CD4-positive, alpha-beta T cell treated with Interleukin-17A for 1 hour (primary cell): ENCODE measurements around the gene C1orf94.

Source experiments
- DNase-seq: peaks from one replicate; pipeline ENCODE4 v3.0.0-alpha.2; 2020

C1orf94 gene, protein sequence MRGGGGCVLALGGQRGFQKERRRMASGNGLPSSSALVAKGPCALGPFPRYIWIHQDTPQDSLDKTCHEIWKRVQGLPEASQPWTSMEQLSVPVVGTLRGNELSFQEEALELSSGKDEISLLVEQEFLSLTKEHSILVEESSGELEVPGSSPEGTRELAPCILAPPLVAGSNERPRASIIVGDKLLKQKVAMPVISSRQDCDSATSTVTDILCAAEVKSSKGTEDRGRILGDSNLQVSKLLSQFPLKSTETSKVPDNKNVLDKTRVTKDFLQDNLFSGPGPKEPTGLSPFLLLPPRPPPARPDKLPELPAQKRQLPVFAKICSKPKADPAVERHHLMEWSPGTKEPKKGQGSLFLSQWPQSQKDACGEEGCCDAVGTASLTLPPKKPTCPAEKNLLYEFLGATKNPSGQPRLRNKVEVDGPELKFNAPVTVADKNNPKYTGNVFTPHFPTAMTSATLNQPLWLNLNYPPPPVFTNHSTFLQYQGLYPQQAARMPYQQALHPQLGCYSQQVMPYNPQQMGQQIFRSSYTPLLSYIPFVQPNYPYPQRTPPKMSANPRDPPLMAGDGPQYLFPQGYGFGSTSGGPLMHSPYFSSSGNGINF

DNA sequence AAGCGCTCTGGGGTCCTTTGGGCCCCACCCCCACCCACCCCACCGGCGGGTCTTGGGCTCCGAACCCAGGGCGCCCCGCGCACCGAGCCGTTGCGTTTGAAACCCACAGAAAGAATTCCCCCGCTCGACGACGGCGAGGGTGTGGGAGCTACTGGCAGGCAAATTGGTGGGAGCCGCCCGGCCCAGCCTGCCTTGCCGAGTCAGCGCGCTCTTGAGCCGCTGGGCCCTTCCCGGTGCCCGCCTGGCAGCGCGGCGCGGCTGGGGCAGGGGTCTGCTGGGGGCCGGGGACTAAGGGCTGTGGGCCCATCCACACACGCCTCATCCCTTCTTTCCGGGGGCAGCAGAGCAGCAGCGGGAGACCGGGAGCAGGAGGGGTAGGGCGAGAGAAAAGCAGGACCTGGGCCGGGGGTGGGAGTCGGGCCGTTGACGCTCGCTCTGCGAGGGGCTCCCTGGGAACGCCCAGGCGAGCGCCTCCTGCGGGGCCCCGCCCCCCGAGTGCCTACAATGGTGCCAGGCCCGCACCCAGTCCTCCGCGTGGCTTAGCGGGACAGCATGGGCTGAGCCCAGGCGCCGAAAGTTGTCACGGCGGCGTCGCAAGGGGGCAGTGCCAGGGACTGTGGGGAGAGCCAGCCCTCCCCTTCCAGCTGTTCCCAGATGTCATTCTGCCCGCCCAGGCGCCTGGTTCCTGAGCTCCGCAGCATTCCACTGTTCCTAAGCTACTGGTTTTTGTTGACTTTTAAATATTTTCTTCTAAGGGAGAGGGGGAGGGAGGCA, at the start of gene C1orf94:
Gene C1orf94 (plus strand): TSS at position 78 of the 774 bp plus-strand sequence. CDS start 883 bp downstream, outside the sequence.
- no peak for DNase-seq

DNA sequence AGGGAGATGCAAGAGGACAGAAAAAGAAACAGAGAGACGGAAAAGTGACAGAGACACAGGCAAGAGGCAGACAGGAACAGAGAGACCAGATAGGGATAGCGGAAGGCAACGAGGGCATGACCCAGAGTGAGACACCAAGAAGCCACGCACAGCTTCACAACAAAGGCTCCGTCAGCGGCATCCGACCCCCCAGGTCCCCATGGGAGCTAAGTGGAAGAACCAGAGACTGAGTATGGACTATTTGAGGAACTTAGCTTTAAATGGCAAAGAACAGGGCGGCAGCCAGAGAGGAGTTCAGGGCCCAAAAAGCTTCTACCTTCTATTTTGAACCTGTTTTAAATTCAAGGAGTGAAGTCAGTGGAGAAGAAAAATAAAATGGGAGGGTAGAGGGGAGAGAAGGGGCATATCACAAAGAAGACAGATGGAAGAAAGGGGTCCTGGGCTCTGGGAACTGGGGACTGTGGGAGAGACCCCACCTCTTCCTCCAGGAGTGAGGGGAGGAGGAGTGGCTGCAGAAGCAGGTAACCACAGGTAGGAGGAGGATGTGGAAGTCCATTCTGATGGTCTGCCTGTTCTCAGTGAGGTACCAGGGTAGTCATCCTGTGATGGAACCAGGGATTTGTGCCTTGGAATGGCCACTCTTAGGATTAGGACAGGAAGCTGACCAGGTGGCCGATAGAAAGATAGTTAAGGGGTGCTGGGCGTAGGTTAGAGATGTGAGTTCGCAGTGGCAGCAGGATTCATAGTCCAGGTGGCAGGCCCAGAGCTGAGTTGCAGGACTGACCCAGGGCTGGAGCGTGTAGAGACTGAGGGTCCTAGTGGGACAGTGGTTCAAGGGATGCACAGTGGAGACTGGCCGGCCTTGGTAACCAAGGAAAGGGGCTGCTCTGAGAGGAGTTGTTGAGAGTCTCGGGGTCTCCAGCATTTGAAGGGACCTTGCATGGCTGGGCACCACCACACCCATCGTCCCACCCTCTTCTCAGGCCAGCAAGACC, 49.4 kb upstream of the C1orf94 start:
- no peak for DNase-seq

DNA sequence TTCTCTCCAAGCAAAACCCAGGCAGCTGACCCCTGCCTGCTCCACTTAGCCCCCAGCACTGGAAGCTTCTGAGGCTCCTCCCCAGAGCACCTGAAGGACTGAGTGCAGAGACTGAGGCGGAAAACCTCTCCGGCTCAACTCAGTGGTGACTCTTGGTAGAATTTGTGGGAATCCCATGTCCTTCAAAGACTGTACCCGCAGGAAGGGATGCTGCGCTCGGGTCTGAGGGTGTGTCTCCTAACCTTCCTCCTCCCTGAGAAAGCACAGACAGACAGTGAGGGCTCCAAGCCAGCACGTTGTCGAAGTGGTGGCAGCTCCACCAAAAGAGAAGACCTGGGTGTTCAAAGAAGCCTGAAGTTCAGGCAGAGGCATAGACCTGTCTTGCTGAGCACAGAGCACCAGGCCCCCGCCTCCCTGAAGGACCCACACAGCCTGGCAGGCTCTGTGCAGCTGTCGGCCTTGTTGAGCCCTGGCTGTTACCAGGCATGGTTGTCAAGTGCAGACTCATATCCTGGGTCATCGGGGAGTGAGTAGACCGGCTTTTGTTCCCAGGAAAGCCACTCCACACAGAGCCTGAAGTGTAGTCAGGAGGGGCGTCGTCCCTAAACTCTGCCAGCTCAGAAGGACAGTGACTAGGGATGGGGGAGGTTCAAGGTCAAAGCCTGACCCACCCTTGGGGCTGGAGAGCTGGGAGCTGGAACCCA, 48.4 kb upstream of the C1orf94 start:
- DNase-seq: no peak

DNA sequence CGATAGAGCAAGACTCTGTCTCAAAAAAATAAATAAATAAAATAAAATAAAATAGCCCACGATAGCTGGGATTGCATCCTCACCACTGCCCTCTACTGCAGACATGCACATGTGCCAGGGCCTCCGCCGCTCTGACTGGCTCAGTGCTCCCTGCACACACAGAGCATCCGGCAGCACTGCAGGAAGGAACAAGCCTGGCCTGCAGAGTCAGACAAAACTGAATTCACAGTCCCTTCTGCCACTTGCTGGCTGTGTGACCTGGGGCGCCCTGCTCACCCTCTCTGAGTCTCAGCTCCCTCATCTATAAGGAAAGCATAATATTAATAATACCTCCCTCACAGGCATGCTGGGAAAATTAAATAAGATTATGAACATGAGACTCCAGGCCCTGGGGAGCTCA, 47.1 kb upstream of the C1orf94 start:
- DNase-seq: no peak

DNA sequence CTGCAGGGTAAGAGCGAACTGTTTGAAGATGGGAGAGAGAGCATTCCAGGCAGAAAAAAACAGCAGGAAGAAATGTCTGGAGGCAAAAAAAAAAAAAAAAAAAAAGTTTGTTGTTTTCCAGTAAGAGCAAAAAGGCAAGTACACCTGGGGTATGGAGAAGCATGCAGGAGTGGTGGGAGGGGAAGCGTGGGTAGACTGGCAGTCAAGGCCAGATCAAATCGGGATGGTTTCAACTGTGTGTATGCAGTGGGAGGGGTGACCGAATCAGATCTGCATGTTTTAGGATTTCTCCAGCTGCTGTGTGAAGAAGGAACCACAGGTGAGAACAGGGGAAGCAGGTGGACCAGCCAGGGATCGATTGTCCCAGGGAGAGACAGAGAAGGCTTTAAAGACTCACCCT, 46.4 kb upstream of the C1orf94 start:
- no peak for DNase-seq

DNA sequence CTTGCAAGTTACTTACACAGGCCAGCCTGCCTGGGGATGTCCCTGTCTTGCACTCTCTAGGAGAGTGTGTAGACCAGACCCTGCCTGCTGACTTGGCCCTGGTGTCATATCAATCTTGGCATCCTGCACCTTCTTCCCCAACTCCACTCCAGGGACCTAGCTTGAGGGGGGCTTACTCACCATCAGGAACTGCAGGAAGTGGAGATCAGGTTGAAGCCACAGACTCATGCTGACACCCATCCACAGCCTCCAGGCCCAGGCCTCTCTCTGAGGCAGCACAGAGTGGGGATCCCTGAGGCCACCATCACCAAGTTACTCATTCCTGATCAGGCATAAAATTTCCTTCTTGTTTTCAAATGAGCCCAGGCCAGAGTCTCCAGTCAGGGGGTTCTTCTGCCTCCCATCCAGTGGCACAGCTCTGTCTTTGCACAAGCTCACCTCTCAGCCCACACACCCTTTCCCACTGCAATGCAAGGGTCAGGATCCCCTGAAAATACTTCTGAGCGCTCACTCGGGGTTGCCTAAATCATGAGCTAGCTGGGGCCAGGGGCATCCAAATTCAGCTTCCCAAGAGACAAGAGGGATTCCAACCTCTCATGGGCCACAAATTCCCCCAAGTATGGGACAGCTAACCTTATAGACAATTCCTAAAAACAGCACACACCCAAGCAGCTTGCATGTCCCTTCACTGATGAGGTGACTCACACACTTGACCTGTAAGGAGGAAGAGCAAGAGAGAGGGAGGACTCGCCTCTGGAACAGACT, 45.1 kb upstream of the C1orf94 start:
- no peak for DNase-seq

DNA sequence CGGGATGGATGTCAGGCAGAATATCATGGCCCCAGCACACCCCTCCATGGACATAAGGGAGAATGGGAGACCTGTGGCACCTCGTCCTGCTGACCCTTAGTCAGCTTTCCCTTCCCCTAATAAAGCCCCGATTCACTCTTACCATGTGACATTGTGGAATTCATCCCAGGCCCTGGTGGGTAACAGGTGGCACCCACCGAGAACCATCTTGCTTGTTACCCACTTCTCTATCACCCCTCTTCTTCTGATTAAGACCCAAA, 44.6 kb upstream of the C1orf94 start:
- DNase-seq: no peak

DNA sequence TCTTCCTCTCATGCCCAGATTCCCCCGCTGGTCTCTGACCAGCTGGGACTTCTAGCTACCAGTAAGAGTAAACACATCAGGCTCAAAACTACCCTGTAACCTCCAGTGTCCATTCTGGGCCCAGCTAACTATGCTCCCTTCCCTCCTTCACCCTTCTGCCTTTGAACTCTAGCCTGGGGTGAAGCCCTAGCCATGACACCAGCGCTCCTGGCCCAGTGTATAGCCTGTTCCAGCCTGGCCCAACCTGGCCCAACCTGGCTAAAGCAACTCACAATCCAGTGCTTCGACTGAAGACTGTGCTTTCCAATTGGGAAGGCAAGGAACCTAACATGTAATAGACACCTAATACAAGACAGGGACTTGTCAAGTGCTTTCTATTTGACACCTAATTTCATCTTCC, 39.3 kb upstream of the C1orf94 start:
- no peak for DNase-seq

DNA sequence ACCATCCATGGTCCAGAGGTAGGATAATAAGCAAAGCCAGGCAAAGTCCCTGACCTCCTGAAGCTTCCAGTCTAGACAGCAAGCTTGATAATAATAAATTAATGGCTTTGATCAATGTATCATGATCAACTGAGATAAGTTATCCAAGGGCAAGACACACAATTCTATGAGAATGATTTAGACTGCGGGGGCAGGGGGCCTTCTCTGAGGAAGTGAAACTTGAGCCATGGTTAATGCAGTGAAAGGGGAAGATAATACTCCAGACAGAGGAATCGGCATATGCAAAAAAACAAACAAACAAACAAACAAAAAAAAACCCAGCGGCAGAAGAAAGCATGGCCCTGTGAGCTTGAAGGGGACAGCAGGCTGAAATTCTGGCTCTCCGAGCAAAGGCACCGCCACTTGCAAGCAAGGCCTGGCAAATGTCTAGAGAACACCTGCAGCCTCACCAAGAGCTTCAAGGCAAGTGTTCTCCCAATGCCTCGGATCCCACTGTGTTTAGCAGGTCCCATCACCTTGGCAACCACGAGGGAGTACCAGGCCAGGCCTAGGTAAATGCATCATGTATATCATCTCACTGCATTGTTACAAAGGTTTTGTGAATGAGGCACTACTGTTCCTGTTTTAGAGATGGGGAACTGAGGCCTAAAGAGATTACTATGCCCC, 36.6 kb upstream of the C1orf94 start:
- DNase-seq: no peak

DNA sequence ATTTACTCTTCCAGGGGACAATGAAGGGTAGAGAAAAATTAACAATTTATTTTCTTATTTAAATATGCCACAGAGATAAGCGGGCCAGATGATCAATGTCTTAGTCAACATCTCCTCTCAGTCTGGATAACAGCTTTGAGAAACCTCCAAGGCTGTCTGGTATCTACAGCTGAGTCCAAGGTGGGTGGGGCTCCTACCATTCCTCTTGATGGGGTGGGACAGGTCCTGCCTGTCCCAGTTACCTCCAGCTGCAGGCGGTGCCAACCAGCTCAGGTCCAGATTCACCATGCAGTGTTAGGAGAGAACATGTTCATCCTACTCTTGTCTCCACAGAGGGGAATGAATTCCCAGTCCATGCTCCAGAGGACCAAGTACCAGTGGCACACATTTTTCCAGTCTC, 32.7 kb upstream of the C1orf94 start:
- DNase-seq: no peak

DNA sequence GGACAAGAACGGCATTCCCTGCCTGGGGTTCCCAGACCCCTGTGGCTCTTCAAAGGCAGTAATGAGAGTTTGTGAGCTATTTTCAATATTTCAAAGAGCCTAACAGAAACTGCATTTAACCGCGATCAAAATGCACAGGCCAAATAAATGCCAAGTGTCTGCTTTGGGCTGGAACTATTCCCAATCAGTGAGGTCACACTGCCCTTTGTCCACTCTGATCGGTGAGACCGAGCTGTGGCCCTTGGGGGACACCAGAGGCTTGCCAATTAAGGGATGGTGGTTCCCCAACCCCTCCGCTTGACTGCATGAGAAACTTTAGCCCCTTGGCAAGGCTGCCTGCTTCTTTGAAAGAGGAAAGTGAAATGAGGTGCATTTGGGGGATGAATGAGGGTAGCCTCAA, 31.9 kb upstream of the C1orf94 start:
- no peak for DNase-seq

DNA sequence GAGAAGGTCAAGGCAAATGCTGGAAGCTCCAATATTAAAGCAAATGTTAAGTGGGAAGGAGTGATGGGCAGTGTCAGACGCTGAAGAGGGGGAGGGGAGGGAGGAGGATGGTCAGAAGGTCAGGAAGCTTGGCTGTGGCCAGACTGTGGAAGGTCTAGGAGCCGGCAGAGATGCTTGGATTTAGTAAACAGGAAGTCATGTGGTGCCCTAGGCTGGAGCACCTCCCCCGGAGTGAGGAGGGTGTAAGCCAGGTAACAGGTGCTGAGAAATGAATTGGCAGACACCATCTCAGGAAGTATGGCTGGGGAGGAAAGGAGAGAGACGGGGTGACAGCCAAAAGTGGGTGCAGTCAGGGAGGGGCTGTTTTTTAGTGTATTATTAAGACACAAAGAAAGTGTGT, 29.4 kb upstream of the C1orf94 start:
- DNase-seq: no peak

DNA sequence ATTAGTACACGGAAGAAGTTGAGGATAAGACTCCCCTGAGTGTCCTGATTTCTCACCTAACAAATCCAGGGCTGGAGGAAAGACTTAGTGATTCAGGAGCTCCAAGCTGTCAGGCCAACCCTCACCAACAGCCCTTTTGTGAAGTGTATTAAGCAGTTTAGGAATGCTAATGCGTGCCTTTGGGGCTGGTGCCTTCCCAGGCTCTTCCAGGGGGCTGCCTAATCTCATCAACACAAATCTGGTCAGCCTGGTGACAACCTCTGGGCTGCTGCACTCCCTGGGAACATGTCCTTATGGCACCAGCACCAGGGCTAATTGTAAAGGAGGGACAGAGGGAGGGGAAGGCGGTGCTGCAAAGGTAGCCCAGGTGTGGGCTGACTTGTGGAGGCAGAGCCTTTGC, 27.2 kb upstream of the C1orf94 start:
- DNase-seq: no peak

DNA sequence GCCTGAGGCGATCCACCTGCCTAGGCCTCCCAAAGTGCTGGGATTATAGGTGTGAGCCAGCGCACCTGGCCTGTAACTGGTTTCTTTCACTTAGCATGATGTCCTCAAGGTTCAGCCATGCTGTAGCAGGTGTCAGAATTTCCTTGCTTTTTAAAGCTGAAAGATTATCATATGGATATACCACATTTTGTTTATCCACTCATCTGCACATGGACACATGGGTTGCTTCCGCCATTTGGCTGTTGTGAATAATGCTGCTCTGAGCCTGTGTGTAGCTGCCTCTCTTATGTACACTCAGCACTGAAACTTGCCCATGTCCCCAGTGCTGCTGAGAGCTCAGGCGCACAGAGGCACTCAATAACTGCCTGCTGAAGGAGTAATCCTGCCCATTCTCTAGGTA, 23.5 kb upstream of the C1orf94 start:
- DNase-seq: no peak

DNA sequence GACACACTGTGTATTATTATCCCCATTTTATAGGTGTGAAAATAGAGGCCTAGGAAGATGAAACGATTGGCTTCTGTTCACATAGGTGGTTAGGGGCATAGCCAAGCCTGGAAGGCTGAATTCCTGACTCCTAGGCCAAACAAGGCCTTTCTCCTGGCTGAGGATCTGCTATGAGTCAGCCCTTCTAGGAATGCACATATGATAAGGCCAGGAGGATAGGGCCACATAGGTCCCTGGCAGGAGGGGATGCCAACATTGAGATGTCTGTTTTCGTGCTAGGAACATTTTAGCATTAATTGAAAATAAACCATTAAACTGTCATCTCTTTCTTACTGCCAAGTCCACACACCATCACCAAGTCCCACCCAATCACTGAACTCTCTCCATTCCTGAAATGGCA, 20.8 kb upstream of the C1orf94 start:
- no peak for DNase-seq

DNA sequence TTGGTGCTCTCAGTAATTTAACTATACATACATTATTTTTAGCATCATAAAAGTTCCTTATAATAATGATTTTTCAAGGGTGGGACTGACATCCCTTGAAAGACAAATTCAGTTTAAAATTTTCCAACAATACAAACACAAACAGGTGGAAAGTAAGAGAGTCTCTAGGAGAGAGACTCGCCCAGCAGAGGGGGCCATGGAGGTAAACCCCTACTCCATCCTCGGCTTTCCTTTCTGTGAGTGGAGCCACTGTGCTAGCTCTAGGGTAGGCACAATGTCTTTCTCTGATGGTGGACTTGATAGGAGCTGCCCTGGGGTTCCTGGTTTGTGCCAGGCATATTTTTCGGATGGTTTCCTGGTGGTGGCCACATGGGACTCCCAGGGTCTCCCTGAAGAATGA, 20.0 kb upstream of the C1orf94 start:
- no peak for DNase-seq

DNA sequence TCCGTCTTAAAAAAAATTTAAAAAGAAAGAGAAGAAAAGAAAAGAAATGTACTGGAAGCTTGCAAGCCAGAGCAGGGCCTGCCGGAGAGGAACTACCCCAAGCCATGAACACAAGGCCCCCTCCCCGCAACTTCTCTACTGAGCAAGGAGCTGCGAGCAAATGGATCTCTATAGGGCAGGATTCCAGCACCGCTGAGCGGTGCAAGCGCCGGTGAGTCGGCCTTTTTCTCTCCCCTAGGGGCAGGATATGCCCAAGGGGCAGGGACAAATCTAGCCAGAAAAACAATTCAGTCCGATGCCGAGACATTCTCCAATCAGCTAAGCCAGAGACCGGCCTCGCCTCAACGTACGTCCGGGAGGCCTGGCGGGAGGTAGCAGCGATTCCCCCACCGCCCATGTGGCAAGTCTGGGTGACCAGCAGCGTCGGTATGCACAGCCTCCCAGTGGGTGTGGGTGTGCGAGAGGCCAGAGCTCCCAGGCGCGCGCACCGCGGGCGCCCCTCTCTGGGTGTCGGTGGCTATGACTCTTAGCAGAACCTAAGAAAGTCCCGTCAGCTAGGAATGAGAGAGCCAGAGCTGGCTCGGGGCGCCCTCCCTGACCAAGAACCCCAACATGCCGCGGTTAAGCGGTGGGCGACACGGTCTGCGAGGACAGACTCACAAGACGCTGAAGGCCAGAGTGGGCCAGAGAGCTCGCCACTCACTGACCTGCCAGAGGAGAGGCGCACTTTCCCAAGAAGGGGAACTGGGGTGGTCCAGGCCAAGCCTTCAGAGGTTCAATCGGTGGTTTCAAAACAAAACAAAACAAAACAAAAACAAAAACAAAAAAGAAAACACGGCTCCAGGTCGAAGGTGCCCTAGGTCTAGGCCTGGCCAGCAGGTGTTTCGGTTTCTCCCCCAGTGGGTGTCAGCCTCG, 13.6 kb upstream of the C1orf94 start:
- DNase-seq: no peak

DNA sequence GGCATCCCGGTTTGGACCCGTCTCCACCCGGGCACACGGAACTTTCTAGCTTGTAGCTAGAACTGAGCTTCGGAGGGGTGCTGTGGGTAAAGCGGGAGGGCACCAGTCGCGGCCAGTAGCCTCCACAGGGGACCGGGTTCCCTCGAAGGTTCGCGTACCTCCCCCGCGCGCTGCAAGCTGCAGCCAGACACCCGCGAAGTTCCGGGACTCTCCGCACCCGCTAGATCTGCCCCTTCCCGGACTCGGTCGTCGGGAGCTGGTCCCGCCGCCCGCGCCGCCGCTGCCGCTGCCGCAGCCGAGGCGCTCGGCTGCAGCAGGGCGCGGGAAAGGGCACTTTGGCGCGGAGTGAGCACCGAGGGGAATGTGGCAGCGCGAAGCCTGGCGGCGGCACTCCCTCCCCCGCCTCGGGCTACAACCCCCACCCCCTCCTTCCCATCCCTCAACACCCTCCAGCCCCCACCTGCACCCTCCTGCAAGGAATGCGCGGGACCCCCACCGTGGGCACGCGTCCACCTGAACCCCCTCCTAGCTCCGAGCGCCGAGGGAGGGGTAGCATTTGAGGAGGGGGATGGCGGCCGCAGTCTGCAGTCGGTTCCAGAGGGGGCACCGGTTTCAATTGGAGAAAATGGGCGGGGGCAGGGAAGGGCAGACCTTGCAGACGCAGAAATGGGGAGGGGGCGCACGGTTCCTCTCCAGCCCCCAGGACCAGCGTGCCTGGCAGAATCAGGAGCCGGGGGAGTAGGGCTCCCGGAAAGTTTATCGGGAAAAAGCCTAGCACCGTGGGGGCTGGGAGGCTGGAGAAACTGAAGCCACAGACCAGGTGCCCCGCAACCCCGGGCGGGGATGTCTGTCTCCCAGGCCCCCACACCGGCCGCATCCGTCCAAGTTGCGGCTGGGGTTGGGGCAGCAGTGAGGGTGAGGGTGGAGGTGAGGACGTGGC, 12.6 kb upstream of the C1orf94 start:
- DNase-seq: no peak
